Panc1 (cell line): ENCODE data around the gene ZNF17. TPM values are rescaled to one million over a fixed set of nuclear protein-coding genes. Genes with fewer than 3 reads are reported as not detected.

ENCODE experiments used
- ATAC-seq: fragments of 200-7000 bp; cut with Tn5 transposase; 2 replicates; pipeline ENCODE4 v1.9.1; 2020; ENCODE audit warnings: mild to moderate bottlenecking, moderate library complexity
- BruUV-seq: library from RNA; stranded (reverse); fragments of 400-500 nt; replicated peaks from 2 replicates; lab custom pipeline; 2021; lab: Mats Ljungman, UMichigan
- CTCF ChIA-PET: fragments of 300-600 bp; sonication (Branson Sonifier 250); formaldehyde crosslinking; loops from one replicate; lab custom pipeline; 2022; ENCODE audit warnings: antibody characterized with exemption; lab: Charles Lee
- POLR2A ChIA-PET: fragments of 300-600 bp; sonication (Branson Sonifier 250); formaldehyde crosslinking; loops from one replicate; lab custom pipeline; 2022; ENCODE audit warnings: antibody characterized with exemption; lab: Charles Lee
- DNase-seq: peaks from one replicate; pipeline ENCODE4 v3.0.0-alpha.2; 2010; ENCODE audit warnings: low read depth, low spot score
- H3K27ac ChIP-seq: 2 replicates; pipeline ENCODE4 v1.5.1; 2011; ENCODE audit warnings: mild to moderate bottlenecking, low read length, inconsistent platforms
- H3K27me3 ChIP-seq: fragments of 200-500 bp; sonication (Bioruptor generic); 2 replicates; pipeline ENCODE4 v1.6.0; 2014; ENCODE audit warnings: low read length, inconsistent platforms; ENCODE audit not compliant: control insufficient read depth, insufficient read depth
- H3K36me3 ChIP-seq: fragments of 200-500 bp; sonication (Bioruptor generic); 2 replicates; pipeline ENCODE4 v1.5.1; 2014; ENCODE audit warnings: inconsistent platforms, mild to moderate bottlenecking, low read length, moderate library complexity; ENCODE audit not compliant: control insufficient read depth, insufficient read depth
- H3K4me1 ChIP-seq: 2 replicates; pipeline ENCODE4 v1.5.1; 2011; ENCODE audit warnings: inconsistent platforms, mild to moderate bottlenecking, low read length, moderate library complexity; ENCODE audit not compliant: control insufficient read depth, insufficient read depth
- H3K4me3 ChIP-seq, 2 experiments: 2 replicates each; pipeline ENCODE4 v1.5.1; 2011 to 2012; ENCODE audit warnings: low read depth in 2 of 2, low read length in 2 of 2, mild to moderate bottlenecking in 2 of 2, inconsistent platforms in 1 of 2, moderate library complexity in 1 of 2
- H3K9me3 ChIP-seq: fragments of 200-500 bp; sonication (Bioruptor generic); 2 replicates; pipeline ENCODE4 v1.5.1; 2014; ENCODE audit warnings: low read depth, mild to moderate bottlenecking, inconsistent platforms, low read length, moderate library complexity; ENCODE audit not compliant: control insufficient read depth, insufficient read depth
- POLR2AphosphoS5 ChIP-seq: IDR thresholded peaks from 2 replicates; pipeline ENCODE4 v1.6.1; 2012; ENCODE audit warnings: mild to moderate bottlenecking, low read depth, low read length, moderate library complexity
- REST ChIP-seq, 2 experiments: IDR thresholded peaks; 2 replicates each; pipeline ENCODE4 v1.6.1; 2011 to 2012; ENCODE audit warnings: low read depth in 2 of 2, control low read depth in 1 of 2, low read length in 1 of 2, mild to moderate bottlenecking in 1 of 2, moderate library complexity in 1 of 2; ENCODE audit not compliant: insufficient read depth in 1 of 2
- SIN3A ChIP-seq: IDR thresholded peaks from 2 replicates; pipeline ENCODE4 v1.6.1; 2012; ENCODE audit warnings: low read depth, mild to moderate bottlenecking, low read length, moderate library complexity, borderline replicate concordance; ENCODE audit not compliant: insufficient read depth
- TCF7L2 ChIP-seq: IDR thresholded peaks from 2 replicates; pipeline ENCODE4 v1.6.1; 2011; ENCODE audit warnings: mild to moderate bottlenecking, low read depth, low read length, inconsistent platforms
- in situ Hi-C: cut with HindIII; loops from 2 replicates; pipeline ENCODE4 v1.10.0; 2016; ENCODE audit warnings: low sequenced_read_pairs, low pct_unique_long_range_greater_than_20kb
- intact Hi-C: fragments of 100-400 bp; cut with micrococcal nuclease; formaldehyde crosslinking; loops from one replicate; pipeline ENCODE4 v1.10.0; 2022; ENCODE audit not compliant: unreplicated experiment
- total RNA-seq: library from RNA; stranded (reverse); gene quantifications from one replicate; pipeline ENCODE4 v1.2.1, GENCODE V29; 2021; ENCODE audit not compliant: unreplicated experiment
- TF ChIP-seq, protein P1 (sequence below): fragments of 450-650 bp; IDR thresholded peaks from 2 replicates; pipeline ENCODE4 v1.5.1; 2017; ENCODE audit warnings: mild to moderate bottlenecking

Gene ZNF17
- total RNA-seq, 1 experiment from 2014 or later, result 9.2 TPM

GRCh38 chr19:57443121-57443696 lies 32.2 kb downstream of the ZNF17 start:
- no peaks in the 10 kb centered on the region for H3K27me3 ChIP-seq
- in situ Hi-C loops, result no loop called here
- H3K27ac ChIP-seq, result no peak overlapping the region
- POLR2A ChIA-PET, result no interaction called here
- CTCF ChIA-PET, result no interaction called here
- H3K4me1 ChIP-seq, result no peaks in the 10 kb centered on the region
- H3K4me3 ChIP-seq, result no peak overlapping the region
- DNase-seq (no peak), ATAC-seq (no peak)
- intact Hi-C loops, result no loop called here
- TF ChIP-seq REST (IDR thresholded peaks at IDR 0.05; ENCODE audit: insufficient read depth in 1 of 2, low read depth in 2 of 2, low read length in 1 of 2) (no peak), SIN3A (no peak), TCF7L2 (no peak), POLR2AphosphoS5 (no peak)
- TF ChIP-seq, protein P1, sequence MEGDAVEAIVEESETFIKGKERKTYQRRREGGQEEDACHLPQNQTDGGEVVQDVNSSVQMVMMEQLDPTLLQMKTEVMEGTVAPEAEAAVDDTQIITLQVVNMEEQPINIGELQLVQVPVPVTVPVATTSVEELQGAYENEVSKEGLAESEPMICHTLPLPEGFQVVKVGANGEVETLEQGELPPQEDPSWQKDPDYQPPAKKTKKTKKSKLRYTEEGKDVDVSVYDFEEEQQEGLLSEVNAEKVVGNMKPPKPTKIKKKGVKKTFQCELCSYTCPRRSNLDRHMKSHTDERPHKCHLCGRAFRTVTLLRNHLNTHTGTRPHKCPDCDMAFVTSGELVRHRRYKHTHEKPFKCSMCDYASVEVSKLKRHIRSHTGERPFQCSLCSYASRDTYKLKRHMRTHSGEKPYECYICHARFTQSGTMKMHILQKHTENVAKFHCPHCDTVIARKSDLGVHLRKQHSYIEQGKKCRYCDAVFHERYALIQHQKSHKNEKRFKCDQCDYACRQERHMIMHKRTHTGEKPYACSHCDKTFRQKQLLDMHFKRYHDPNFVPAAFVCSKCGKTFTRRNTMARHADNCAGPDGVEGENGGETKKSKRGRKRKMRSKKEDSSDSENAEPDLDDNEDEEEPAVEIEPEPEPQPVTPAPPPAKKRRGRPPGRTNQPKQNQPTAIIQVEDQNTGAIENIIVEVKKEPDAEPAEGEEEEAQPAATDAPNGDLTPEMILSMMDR, result no peak
- peaks cover 69% of the 10 kb centered on the region for H3K9me3 ChIP-seq
- BruUV-seq, result no TSS peak
- no peaks in the 10 kb centered on the region for H3K36me3 ChIP-seq

- BruUV-seq, result no TSS peak
- intact Hi-C loops (no loop called here), in situ Hi-C loops (no loop called here)
- ATAC-seq (no peak), DNase-seq (no peak)
- ChIA-PET CTCF (no interaction called here), POLR2A (no interaction called here)
- Histone ChIP-seq H3K4me3 (no peak overlapping the region), H3K27me3 (no peaks in the 10 kb centered on the region), H3K4me1 (no peaks in the 10 kb centered on the region), H3K36me3 (no peaks in the 10 kb centered on the region), H3K27ac (no peak overlapping the region), H3K9me3 (peaks cover 16% of the 10 kb centered on the region; the same call in 1 of the 2 replicates)
- no peak for TF ChIP-seq TCF7L2
- no peak for TF ChIP-seq SIN3A
- TF ChIP-seq, protein P1, result no peak
- TF ChIP-seq REST (IDR thresholded peaks at IDR 0.05; ENCODE audit: insufficient read depth in 1 of 2, low read depth in 2 of 2, low read length in 1 of 2), result no peak
- TF ChIP-seq POLR2AphosphoS5, result no peak
These were observed 41.3 kb downstream of the ZNF17 start for GRCh38 chr19:57452307-57452706.
